Endothelial cell of umbilical vein (primary cell): ENCODE results near the gene CHN2. TPM values are rescaled to one million over a fixed set of nuclear protein-coding genes. Genes with fewer than 3 reads are reported as not detected.

Source experiments
- BruUV-seq: library from RNA; stranded (reverse); fragments of 400-500 nt; replicated peaks from 2 replicates; lab custom pipeline; 2021; lab: Mats Ljungman, UMichigan
- CTCF ChIA-PET: fragments of 300-600, 350-600 bp; sonication (Branson Sonifier 250); formaldehyde crosslinking; loops from one replicate; lab custom pipeline; 2021; ENCODE audit warnings: antibody characterized with exemption, inconsistent platforms; lab: Charles Lee
- POLR2A ChIA-PET: fragments of 300-600, 350-600 bp; sonication (Branson Sonifier 250); formaldehyde crosslinking; loops from one replicate; lab custom pipeline; 2021; ENCODE audit warnings: antibody characterized with exemption, inconsistent platforms; lab: Charles Lee
- DNase-seq: peaks from one replicate; pipeline ENCODE4 v3.0.0-alpha.2; 2011; ENCODE audit warnings: low read depth, low spot score
- FAIRE-seq: peaks from 2 replicates; lab custom pipeline; 2011; peaks lifted over from hg19 to GRCh38; lab: Jason Lieb, UNC
- H2AFZ ChIP-seq: 2 replicates; pipeline ENCODE4 v1.6.0; 2012; ENCODE audit warnings: low read depth, low read length, control low read depth, inconsistent platforms
- H3K27ac ChIP-seq: 2 replicates; pipeline ENCODE4 v1.5.1; 2011; ENCODE audit warnings: low read depth, mild to moderate bottlenecking, control low read depth, low read length, moderate library complexity; ENCODE audit not compliant: insufficient read depth
- H3K27me3 ChIP-seq, 2 experiments: 2 replicates each; pipeline versions ENCODE4 v1.6.0 to v1.6.1; 2011; ENCODE audit warnings: low read length in 2 of 2, mixed read lengths in 1 of 2; ENCODE audit not compliant: control insufficient read depth in 2 of 2, insufficient read depth in 2 of 2
- H3K36me3 ChIP-seq, 2 experiments: 2 replicates in 1 of 2; 3 replicates in 1 of 2; pipeline ENCODE4 v1.5.1; 2011; ENCODE audit warnings: low read length in 2 of 2, mild to moderate bottlenecking in 1 of 2, moderate library complexity in 1 of 2; ENCODE audit not compliant: control insufficient read depth in 2 of 2, insufficient read depth in 2 of 2; ENCODE audit errors: extremely low read depth in 1 of 2
- H3K4me1 ChIP-seq: 3 replicates; pipeline ENCODE4 v1.5.1; 2011; ENCODE audit warnings: mild to moderate bottlenecking, low read length; ENCODE audit not compliant: control insufficient read depth, insufficient read depth; ENCODE audit errors: extremely low read depth
- H3K4me2 ChIP-seq: 2 replicates; pipeline ENCODE4 v1.6.1; 2011; ENCODE audit warnings: low read length, control low read depth, mixed read lengths; ENCODE audit not compliant: insufficient read depth
- H3K4me3 ChIP-seq, 3 experiments: fragments of 200-600 bp in 1 of 3; sonication (generic), shearing (Covaris generic) in 1 of 3; replicated peaks in 1 of 3; 2 replicates each; pipeline ENCODE4 v1.5.1; 2011 to 2016; ENCODE audit warnings: control low read depth in 3 of 3, low read length in 3 of 3, mild to moderate bottlenecking in 2 of 3, inconsistent platforms in 1 of 3, low read depth in 1 of 3, moderate library complexity in 1 of 3; ENCODE audit not compliant: insufficient read depth in 1 of 3
- H3K79me2 ChIP-seq: 2 replicates; pipeline ENCODE4 v1.6.0; 2012; ENCODE audit warnings: low read length, inconsistent platforms; ENCODE audit not compliant: control insufficient read depth, insufficient read depth
- H3K9ac ChIP-seq: replicated peaks from 2 replicates; pipeline ENCODE3; 2011; ENCODE audit warnings: low read length, control low read depth; ENCODE audit not compliant: insufficient read depth; ENCODE audit errors: extremely low read depth
- H3K9me1 ChIP-seq: replicated peaks from 3 replicates; pipeline ENCODE4 v1.6.0; 2011; ENCODE audit warnings: mild to moderate bottlenecking, low read length; ENCODE audit not compliant: control insufficient read depth, insufficient read depth; ENCODE audit errors: extremely low read depth
- H3K9me3 ChIP-seq: replicated peaks from 2 replicates; pipeline ENCODE4 v1.5.1; 2012; ENCODE audit warnings: low read length, inconsistent platforms; ENCODE audit not compliant: control insufficient read depth, insufficient read depth
- H4K20me1 ChIP-seq: replicated peaks from 2 replicates; pipeline ENCODE3; 2011; ENCODE audit warnings: mild to moderate bottlenecking, low read length; ENCODE audit not compliant: control insufficient read depth, insufficient read depth; ENCODE audit errors: extremely low read depth
- EZH2 ChIP-seq: IDR thresholded peaks from 2 replicates; pipeline ENCODE4 v1.6.1; 2012; ENCODE audit warnings: borderline replicate concordance, low read depth, mild to moderate bottlenecking, moderate library complexity, low read length, inconsistent platforms; ENCODE audit not compliant: severe bottlenecking
- FOS ChIP-seq: IDR thresholded peaks from 2 replicates; pipeline ENCODE4 v1.6.1; 2011; ENCODE audit warnings: mild to moderate bottlenecking, low read length, moderate library complexity, borderline replicate concordance; ENCODE audit not compliant: insufficient read depth
- GATA2 ChIP-seq: IDR thresholded peaks from 2 replicates; pipeline ENCODE4 v1.7.0; 2011; ENCODE audit warnings: low read depth, mild to moderate bottlenecking, moderate library complexity, mixed read lengths, low read length; ENCODE audit not compliant: insufficient read length, insufficient read depth
- JUN ChIP-seq: IDR thresholded peaks from 2 replicates; pipeline ENCODE4 v1.6.1; 2011; ENCODE audit warnings: borderline replicate concordance, low read depth; ENCODE audit not compliant: insufficient read length, insufficient read depth
- dilution Hi-C: fragments of 300-500 bp; cut with MboI; formaldehyde crosslinking; loops from one replicate; pipeline ENCODE4 v1.15.0; 2019; ENCODE audit warnings: low sequenced_read_pairs; ENCODE audit not compliant: extremely low pct_ligation_motif_present
- intact Hi-C: fragments of 100-400 bp; cut with micrococcal nuclease; formaldehyde crosslinking; loops from one replicate; pipeline ENCODE4 v1.10.0; 2022
- polyA plus RNA-seq, 4 experiments: library from polyadenylated mRNA; depleted of rRNA in 3 of 4; stranded (reverse) in 3 of 4; unstranded in 1 of 4; fragments of >200 nt; gene quantifications; 2 replicates each; pipeline versions ENCODE4 v1.2.1 to v1.2.3, GENCODE V29; 2011 to 2012; ENCODE audit warnings: missing spikeins in 1 of 4
- total RNA-seq: library from RNA; stranded (reverse); gene quantifications from 2 replicates; pipeline ENCODE4 v1.2.3, GENCODE V29; 2021
- TF ChIP-seq, protein P1 (sequence below), 2 donors: IDR thresholded peaks; 1 replicate in 1 of 2; 2 replicates in 1 of 2; pipeline ENCODE4 v1.5.1; 2011; ENCODE audit warnings: low read length in 2 of 2, mild to moderate bottlenecking in 2 of 2, moderate library complexity in 2 of 2, control low read depth in 1 of 2, inconsistent platforms in 1 of 2, low read depth in 1 of 2; ENCODE audit not compliant: insufficient read depth in 1 of 2; ENCODE audit errors: extremely low read depth in 1 of 2

CHN2 gene
- total and polyA plus RNA-seq, 2 donors (not counting 3 experiments of a cell fraction or from before 2014, with no cell fraction given) = 1.4 to 5.0 TPM

DNA sequence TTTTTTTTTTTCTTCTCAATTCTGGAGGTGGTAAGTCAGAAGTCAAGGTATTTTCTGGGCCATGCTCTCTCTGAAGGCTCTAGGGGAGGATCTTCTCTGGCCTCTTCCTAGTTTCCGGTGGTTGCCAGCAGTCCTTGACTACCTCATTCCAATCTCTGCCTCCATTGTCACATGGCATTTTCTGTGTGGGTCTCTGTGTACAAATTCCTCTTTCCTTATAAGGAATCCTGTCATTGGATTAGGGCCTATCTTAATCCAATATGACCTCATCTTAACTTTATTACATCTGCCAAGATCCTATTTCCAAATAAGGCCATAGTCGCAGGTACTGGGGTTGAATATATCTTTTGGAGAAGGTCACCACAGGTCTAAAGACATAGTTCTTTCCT is 239.8 kb downstream of the CHN2 start:
- DNase-seq (no peak), FAIRE-seq (no peak)
- dilution Hi-C loops (no loop called here), intact Hi-C loops (no loop called here)
- BruUV-seq = no TSS peak
- Histone ChIP-seq H3K9me1 (no peaks in the 10 kb centered on the region), H3K9me3 (no peaks in the 10 kb centered on the region), H3K79me2 (no peaks in the 10 kb centered on the region), H3K9ac (no peak overlapping the region), H3K4me3 (no peak overlapping the region), H4K20me1 (no peaks in the 10 kb centered on the region), H2AFZ (no peak overlapping the region), H3K36me3 (no peaks in the 10 kb centered on the region), H3K4me2 (no peak overlapping the region), H3K27me3 (no peaks in the 10 kb centered on the region), H3K27ac (no peak overlapping the region), H3K4me1 (no peaks in the 10 kb centered on the region)
- TF ChIP-seq GATA2 (no peak), EZH2 (no peak)
- TF ChIP-seq, protein P1, sequence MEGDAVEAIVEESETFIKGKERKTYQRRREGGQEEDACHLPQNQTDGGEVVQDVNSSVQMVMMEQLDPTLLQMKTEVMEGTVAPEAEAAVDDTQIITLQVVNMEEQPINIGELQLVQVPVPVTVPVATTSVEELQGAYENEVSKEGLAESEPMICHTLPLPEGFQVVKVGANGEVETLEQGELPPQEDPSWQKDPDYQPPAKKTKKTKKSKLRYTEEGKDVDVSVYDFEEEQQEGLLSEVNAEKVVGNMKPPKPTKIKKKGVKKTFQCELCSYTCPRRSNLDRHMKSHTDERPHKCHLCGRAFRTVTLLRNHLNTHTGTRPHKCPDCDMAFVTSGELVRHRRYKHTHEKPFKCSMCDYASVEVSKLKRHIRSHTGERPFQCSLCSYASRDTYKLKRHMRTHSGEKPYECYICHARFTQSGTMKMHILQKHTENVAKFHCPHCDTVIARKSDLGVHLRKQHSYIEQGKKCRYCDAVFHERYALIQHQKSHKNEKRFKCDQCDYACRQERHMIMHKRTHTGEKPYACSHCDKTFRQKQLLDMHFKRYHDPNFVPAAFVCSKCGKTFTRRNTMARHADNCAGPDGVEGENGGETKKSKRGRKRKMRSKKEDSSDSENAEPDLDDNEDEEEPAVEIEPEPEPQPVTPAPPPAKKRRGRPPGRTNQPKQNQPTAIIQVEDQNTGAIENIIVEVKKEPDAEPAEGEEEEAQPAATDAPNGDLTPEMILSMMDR (IDR thresholded peaks at IDR 0.05; ENCODE audit: extremely low read depth in 1 of 2, insufficient read depth in 1 of 2, low read depth in 1 of 2, low read length in 2 of 2) = no peak
- ChIA-PET POLR2A (no interaction called here), CTCF (no interaction called here)

DNA sequence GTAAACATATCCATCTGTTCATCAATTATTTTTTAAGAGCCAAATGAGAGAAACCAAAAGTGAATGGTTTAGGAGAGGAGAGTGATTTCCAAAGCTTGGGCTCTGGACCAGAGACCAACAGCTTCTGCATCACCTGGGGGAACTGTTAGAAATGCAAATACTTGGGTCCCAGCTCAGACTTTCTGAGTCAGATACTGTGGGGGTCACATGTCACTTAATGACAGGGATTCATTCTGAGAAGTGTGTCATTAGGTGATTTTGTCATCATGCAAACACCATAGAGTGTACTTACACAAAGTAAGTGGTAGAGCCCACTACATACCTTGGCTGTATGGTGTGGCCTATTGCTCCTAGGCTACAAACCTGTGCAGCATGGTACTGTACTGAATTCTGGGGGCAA is 240.6 kb downstream of the CHN2 start:
- DNase-seq (no peak), FAIRE-seq (no peak)
- Histone ChIP-seq H3K9me1 (no peaks in the 10 kb centered on the region), H3K4me3 (no peak overlapping the region), H3K36me3 (no peaks in the 10 kb centered on the region), H4K20me1 (no peaks in the 10 kb centered on the region), H3K4me1 (no peaks in the 10 kb centered on the region), H3K27me3 (no peaks in the 10 kb centered on the region), H3K27ac (no peak overlapping the region), H3K9ac (no peak overlapping the region), H2AFZ (no peak overlapping the region), H3K9me3 (no peaks in the 10 kb centered on the region), H3K4me2 (no peak overlapping the region), H3K79me2 (no peaks in the 10 kb centered on the region)
- dilution Hi-C loops (no loop called here), intact Hi-C loops (no loop called here)
- TF ChIP-seq FOS = no peak
- no peak for TF ChIP-seq GATA2
- TF ChIP-seq EZH2 = no peak
- no peak for TF ChIP-seq JUN
- BruUV-seq = no TSS peak
- POLR2A ChIA-PET = no interaction called here
- CTCF ChIA-PET = interaction anchor here (0.7 kb wide), 2 partner anchors 17 to 338 kb away, joined by 3 to 4 read pairs; no protein-coding TSS in a partner anchor
